GM20431 (cell line): ENCODE measurements around the gene CACNA1B.
"Not testable (repeated sequence)": the region's sequence is repeated elsewhere in the genome, so short reads cannot be mapped to it uniquely, and the experiment has no call there.

ENCODE experiments used
- in situ Hi-C: fragments of 300-500 bp; cut with MseI, MboI; formaldehyde crosslinking; loops from one replicate; pipeline ENCODE4 v1.15.0; 2020; ENCODE audit warnings: low sequenced_read_pairs; ENCODE audit not compliant: unreplicated experiment

The CACNA1B gene

GRCh38 chr9:137877506-137878122, at the start of gene CACNA1B:
Gene CACNA1B, plus strand, starts transcription at chr9:137877782. Its CDS starts 152 bp downstream, at chr9:137877934.
- in situ Hi-C loops = not testable (repeated sequence)

DNA sequence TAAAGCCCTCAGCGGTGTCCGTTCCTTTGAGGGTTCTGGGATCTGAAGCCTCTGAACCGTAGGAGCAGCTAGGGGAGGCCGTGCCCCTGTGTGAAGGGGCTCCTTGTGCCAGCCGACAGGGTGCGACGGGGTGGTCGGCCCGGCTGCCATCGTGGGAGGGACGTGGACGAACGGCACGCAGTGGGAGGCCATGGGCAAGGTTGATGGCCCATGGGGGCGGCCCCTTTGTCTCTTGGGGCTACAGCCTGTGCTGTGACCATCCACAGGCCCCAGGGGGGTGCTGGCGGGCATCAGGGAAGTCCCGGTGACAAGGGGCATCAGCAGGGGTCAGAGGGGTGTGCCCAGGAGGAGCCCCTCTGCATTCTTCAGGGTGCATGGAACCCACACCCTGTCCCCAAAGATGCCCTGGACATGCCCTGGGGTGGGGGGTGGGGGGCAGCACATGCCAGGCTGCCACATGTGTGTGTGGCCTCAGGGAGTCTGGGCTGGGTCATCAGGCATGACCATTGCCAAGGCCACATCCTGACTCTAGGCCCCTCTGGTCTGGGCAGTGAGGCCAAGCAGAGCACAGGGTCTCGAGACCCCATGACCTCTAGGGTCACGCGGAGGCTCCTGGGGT, 49.6 kb upstream of the CACNA1B start:
- in situ Hi-C loops = no loop called here

DNA sequence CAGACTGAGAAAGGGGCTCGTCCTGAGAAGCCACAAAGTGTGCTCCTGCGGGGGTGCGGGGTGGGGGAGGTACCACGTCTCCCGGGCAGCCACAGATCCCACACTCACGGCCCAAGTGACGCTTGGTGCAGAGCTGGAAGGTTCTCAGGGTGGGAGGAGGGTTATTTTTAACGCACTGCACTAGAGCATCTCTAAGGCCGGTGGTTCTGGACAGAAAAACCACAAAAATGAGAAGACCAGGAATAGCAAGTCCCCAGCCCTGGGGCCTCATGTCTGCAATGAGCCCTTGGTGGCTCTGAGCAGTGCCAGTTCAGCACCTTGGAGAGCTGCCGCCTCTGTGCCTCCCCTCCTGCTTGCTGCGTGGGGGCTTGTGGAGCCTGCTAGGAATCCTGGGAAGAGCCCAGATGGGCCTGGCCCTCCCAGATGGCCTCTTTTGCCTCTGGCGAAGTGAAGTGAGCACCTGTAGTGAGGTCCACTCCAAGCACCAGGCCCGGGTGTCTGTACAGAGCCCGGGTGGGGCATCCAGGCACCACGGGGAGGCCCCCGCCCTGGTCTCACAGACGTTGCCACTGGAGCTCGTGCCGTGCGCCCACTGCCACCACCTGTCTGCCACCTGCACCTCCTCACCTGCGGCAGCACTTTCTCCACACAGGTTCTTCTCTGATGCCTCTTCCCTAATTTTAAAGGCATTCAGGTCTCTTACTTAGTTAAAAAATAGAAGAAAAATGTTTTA, 48.9 kb upstream of the CACNA1B start:
- in situ Hi-C loops = no loop called here

DNA sequence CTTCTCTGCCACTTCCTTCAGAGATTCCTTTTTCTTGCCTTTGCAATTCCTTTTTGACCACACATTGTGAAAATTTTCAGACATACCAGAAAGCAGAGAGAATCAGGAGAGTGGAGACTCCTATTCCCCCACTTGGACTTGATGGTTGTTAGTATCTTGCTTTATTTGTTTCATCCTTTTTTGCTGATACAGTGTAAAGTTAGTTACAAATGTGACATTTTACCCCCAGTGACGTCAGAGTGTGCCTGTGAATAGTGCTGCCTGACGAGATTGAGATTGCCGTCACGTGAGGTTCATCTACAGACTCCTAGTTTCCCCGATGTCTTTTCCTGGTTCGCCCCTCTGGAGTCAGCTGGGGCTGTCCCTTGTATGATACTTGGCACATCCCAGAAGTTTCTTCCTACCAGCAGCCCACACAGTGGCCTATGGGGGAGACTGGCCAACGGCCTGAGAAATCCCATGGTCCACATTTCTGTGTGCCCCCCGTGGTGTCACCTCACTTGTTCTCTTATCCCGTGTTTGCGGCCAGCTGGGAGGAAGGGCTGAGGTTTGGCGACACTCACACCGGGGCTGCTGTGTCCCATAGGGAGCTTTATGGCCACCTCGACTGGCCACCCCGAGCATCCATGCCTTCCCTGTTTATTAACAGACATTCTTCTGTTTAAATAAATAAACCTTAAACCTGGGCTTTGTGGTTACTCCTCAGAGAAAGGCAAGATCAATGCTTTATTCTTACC, 48.2 kb upstream of the CACNA1B start:
- in situ Hi-C loops = no loop called here

GRCh38 chr9:137832191-137832700, 45.3 kb upstream of the CACNA1B start:
- in situ Hi-C loops = no loop called here

DNA sequence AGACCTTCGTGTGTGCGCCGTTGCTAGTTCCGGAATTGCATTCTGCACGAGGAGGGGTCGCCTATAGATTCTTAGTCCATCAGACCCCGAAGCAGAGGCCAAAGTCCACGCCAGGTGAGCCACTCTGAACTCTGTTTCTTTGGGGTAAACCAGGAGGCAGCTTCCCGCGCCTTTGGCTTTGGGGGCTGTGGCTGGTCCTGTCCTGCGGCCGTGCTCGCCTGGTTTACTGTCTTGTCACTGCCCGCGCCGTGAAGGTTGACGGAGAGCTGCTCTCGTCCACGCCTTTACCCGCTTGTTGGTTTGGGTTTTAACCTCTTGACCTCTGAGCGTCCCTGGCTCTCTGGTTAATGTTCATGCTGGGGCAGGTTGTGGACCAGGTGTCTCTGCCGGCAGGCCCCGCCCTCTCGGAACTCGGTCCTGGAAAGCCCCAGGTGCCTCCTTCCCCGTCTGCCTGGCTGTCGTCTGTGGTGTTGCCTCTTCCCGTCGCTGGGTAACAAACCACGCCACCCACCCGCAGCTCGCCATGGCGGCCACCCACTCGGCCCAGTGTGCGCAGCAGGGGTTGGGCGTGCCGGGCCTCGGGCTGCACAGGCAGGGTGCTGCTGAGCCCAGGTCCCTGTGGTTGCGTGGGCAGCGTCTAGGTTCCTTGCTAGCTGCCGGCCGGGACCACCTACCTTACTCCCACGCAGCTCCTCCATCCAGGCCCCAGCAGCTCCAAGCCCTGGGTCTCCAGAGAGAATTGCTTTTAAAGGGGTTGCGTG, 44.6 kb upstream of the CACNA1B start:
- in situ Hi-C loops = no loop called here

DNA sequence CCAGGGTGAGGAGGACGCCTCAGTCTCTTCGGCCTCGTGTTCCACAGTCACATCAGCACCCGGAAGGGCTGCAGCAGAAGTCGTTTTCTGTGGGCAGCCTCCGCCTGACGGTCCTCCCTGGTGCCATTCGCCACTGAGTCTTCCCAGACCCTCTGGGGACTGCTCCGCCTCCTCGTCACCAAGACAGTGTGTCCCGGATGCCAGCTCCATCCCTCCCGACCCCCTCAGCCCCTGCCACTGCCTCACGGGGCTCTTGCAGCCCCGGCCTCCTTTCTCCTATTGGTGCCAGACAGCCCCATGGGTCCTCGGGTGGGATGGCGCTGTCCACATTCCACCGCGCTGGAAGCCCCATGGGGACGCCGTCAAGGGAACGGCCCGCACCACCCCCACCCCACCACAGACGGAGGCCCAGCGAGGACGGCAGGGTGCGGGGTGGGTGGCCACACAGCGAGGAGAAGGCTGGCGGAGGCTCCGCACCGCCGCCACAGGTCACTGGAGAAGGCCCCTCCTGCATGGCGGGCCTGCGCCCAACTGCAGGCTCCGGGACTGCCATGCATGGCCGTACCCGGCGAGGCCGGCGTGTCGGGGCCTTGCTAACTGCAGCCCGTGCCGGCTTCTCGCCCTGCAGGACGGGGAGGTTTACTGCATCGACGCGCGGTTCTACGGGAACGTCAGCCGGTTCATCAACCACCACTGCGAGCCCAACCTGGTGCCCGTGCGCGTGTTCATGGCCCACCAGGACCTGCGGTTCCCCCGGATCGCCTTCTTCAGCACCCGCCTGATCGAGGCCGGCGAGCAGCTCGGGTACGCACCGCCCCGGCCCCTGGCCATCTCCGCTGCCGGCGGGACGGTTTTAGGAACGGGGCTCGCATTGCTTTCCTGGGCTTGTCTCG, 43.6 kb upstream of the CACNA1B start:
- in situ Hi-C loops = no loop called here

- in situ Hi-C loops = no loop called here
Measured at GRCh38 chr9:137834846-137835546, 42.6 kb upstream of the CACNA1B start.

GRCh38 chr9:137836151-137836830, 41.3 kb upstream of the CACNA1B start:
- in situ Hi-C loops = no loop called here

DNA sequence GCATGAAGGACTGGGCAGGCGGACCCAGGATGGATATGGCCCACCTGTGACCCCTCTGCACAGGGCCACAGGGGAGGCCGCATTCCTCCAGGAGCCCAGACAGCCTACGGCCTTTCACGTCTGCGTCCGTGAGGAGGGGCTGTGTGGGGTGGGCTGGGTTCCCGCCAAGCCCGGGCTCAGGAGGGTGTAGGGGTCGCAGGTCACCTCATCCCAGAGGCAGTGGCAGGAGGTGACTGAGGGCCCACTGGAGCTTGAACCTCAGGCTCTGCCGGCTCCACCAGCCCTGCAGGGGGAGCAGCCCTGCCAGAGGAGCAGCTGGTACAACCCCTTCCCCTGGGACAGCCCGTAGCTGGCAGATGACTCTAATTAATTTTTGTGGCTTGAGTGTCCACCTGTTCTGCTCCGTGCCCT, 40.7 kb upstream of the CACNA1B start:
- in situ Hi-C loops = no loop called here

DNA sequence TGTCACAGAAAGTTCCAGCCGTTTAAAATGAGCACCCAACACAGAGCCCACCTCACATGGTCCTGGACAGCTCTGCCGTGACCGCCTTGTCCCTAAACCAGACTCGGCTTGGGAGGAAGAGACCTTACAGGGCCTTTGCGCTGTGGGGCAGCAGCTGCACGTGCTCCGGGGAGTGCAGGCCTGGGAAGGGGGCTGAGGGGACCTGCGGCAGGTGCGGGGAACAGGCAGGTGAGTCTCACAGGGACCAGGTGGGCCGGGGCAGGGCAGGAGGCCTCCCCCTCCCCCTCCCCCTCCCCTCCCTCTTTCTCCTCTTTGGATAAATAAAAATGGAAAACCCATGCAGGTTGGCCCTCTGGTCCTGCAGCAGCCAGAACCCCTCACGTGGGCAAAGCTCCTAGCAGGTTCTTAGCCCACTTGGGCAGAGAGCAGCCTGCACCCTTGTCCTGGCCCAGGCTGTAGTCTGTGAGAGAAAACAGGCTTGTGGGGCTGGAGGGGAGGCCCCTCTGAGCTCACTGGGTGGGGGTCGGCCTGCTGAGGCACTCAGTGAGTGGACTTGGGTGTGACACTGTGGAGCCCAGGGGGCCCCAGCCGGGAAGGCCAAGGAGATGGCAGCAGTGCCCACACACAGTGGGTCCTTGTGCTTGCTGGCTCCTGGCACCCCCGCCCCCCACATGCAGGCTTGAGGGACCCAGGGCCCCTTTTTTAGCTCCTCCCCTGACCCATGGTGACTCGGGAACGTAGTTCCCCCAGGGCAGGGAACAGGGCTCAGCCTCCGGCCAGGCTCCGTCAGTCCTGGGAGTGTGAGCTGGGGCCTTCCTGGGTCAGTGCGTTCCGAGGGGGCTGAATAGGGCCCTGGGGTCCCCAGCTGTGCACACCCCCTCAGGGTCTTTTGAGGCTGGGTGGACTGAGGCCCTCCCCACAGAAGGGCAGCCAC, 40.0 kb upstream of the CACNA1B start:
- in situ Hi-C loops = no loop called here

DNA sequence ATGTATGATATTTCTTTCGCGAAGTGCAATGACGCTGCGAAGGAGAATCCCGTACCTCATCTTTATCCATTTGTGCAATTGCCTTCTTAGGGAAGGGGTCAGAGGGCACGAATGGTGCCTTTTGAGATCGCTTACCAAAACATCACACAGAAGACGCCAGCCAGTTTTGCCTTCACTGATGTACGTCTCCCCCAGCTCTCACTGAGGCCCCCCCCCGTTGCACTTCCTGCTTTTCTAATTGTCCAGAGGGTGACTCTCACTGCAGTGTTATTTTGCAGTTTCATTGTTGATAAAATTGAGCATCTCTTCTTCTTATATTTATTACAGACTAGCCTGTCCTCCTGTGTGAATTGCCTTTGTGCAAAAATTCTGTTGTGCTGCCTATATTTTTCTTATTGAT, 39.0 kb upstream of the CACNA1B start:
- in situ Hi-C loops = no loop called here

DNA sequence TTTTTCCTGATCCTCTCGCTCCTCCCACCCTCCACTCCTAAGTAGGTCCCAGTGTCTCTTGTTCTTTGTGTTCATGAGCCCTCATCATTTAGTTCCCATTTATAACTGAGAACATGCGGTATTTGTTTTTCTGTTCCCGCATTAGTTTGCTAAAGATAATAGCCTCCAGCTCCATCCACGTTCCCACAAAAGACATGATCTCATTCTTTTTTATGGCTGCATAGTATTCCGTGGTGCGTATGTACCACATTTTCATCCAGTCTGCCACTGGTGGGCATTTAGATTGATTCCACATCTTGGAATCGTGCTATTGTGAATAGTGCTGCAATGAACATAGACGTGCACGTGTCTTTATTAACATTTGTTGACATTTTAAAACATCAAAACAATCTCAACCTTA, 34.2 kb upstream of the CACNA1B start:
- in situ Hi-C loops = no loop called here

DNA sequence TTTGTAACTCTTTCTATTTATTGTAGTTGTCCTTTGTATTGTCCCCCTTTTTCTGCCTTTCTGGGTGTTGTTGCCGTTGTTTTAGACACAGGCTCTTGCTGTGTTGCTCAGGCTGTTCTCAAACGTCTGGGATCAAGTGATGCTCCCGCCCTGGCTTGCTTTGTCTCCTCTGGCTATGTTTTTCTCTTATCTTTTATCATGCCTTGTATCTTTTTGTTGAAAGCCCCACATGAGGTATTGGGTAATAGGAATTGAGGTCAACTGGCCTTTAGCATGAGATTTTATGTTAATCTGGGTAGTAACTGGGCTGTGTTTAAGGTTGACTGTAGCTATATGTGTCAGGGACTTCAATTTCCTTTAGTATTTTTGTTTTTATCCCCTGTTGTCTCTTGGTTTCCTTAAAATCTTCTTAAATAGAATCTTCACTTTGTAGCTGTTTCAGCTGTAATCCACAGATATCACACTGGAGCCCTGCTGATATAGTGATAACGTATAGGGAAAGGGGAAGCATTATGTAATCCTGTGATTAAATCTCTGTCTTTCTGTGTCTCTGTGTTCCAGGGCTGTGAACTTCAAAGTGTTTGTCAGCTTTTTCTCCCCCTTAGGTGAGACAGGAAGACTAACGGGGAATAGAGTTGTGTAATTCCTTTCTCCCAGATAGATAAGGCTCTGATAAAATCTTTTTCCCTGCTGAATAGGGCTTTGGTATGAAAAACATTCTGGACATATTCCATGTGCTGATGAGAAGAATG, 25.9 kb upstream of the CACNA1B start:
- in situ Hi-C loops = no loop called here

- in situ Hi-C loops = no loop called here
Measured at GRCh38 chr9:137853392-137853995, 24.1 kb upstream of the CACNA1B start.

DNA sequence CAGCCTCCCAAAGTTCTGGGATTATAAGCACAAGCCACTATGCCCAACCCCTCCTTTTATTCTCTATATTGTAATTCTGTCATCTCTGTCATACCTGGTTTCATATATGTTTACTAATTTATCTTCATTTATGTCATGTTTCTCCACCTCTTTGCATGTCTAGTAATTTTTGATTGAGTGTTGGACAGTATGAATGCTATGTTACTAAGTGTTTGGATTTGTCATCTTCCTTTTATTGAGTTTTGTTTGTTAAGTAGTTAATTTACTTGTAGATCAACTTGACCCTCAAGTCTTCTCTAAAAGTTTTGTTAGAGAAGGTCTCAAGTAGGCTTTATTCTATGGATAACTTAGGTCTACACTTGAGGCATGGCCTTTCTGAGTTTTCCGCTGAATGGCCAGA, 17.2 kb upstream of the CACNA1B start:
- in situ Hi-C loops = no loop called here
